Activated T-cell treated with anti-CD3 and anti-CD28 coated beads, Interleukin-2, amount 50 U/mL, for 1 hour (primary cell): ENCODE data around the gene UNC5CL.
"Not testable (repeated sequence)": the region's sequence is repeated elsewhere in the genome, so short reads cannot be mapped to it uniquely, and the experiment has no call there.

ENCODE experiments used
- DNase-seq: peaks from one replicate; pipeline ENCODE4 v3.0.0-alpha.2; 2020

Gene UNC5CL

DNA sequence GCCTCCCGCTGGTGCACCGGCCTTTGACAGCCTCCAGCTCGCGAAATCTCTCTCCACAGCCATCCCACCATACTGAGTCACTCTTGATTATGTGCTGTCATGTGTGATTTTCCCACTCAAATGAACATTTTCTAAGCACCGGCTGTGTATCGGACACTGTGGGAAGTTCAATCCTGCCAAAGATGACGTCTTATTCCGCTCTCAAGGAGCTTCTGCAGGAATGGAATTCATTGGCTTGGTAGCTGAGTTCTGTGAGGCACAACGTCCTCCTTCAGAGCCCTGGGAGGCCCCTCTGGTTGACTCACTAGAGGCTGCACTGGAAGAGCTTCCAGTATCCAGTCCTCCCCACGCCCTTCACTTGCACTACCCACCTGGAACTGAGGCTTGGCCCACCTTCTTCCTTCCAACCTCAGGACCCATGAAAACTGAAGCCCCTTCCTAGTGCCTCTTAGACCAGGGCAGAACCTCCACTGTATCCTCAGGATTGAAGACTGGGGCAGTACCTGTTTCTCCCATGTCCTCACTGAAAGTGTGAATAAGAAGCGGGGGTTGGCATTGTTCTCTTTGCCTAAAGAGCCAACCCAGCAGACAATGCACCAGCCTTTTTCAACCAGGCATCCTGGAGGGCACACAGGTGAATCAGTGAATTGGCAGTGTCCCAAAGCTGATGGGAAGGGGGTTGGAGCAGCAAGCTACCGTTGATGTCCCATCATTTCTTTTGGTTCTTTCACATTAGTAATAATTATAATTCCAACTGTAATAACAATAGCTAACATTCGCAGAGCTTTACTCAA lies 1.7 kb downstream of the UNC5CL start:
- no peak for DNase-seq

GRCh38 chr6:41036601-41037000 lies 2.4 kb downstream of the UNC5CL start:
- no peak for DNase-seq

DNA sequence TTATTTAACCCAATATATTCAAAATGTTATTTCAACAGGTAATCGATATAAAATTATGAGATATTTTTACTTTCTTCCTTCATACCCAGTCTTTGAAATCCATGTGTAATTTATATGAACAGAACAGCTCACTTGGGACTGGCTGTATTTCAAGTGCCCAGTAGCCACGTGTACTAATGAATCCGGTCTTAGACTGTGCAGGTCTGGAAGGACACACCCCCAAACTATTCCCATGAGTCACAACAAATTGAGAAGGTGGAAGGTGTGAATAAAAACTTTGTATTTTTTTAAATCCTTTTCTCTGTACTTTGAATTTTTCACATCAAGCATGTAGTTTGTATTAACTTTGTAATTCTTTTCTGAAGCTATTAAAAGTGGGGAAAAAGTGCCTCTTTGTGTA lies 2.8 kb downstream of the UNC5CL start:
- no peak for DNase-seq

GRCh38 chr6:41033776-41034175 lies 5.2 kb downstream of the UNC5CL start:
- DNase-seq, result no peak

DNA sequence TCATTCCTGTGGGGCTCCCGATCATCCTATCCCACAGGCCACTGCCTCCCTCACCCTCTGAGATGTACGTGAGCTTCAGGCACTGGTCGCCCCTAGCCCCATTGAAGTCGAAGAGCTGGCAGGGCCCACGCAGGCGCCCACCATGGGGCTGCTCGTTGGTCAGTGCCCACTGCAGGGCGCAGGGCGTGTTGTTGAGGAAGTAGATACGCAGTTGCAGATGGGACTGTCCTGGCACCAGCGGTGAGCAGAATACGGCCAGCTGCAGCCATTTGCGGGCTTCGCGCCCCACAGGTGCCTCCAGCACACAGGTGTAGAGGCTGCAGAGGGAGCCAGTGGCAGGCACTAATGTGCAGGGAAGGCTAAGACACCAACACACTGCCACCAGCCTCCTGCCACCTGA lies 6.2 kb downstream of the UNC5CL start:
- no peak for DNase-seq

DNA sequence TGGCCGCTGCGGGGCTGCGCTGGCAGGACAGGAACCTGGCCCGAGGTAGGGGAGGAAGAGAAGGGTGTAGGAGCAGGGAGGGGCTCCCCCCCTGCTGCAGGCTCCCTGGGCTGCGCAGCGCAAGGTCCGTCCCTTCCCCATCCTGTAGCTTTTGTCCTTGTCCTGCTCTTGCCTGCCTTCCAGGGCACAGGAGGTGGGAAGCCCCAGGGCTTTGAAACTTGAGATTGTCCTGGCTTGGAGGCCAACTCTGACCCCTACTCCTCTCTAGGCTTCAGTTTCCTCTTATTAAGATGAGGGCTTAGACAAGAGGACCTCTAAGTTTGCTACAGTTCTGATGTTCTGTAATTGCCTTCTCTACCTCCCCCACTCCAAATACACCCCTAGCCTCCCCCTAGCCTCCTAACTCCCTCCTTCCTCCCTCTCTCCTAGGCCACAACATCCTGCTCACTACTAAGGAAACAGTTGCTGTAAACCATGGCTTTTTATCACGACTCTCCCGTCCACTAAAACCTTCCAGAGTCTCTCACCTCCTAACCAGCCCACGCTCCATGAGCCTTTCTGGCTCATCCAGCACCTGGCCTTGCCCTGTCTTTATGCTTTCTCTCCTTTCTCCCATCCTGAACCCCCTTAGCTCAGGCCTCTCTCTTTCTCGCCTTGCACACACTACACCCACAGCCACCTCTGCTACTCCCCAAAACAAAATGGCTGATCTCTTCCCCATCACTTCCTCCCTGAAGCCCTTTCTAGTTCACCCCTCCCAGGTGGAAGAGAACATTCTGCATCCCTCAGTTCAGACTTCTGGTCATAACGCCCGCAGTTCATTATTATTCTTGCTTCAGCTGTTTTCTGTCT lies 10.2 kb downstream of the UNC5CL start:
- no peak for DNase-seq

GRCh38 chr6:41027799-41028560 lies 11.0 kb downstream of the UNC5CL start:
- peak; percentile 83 for DNase-seq

GRCh38 chr6:41027241-41027640 lies 11.8 kb downstream of the UNC5CL start:
- DNase-seq, result no peak

- DNase-seq, result no peak
Observed at GRCh38 chr6:41025966-41026530, 13.0 kb downstream of the UNC5CL start.

DNA sequence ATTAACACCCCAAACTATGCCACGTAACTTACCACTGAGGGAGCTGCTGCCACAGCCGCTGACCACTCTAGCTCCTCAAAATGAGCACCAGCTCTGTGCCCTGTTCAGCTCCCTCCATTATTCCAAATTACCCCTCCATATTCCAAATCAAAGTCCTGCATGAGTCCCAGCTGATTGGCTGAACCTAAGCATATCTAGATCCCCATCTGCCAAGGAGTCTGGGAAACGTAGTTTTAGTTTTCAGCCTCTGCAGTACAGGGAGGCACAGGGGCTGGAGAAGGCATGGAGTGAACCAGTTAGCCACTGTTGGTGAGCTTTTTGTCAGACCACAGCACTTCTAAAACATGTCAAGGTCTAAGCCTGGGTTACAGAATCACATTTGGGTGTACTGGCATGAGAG lies 15.9 kb downstream of the UNC5CL start:
- no peak for DNase-seq

DNA sequence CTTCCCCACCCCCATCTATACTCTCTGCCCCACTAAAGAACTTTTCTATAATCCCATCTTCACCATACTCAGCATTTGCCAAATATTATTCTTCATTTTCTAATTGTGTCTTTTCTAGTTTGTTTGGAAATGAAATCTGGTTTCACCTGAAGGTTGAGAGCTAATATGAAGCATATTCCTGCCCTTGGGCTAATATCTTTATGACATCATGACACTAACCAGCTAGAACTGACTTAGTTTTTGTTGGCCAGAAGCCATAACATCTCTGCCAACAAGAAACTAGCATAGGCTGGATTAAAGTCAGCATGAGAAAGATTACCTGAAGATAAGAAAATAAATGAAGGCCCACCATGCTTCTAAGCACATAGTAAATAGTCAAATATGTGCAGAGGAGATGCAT lies 16.7 kb downstream of the UNC5CL start:
- no peak for DNase-seq

DNA sequence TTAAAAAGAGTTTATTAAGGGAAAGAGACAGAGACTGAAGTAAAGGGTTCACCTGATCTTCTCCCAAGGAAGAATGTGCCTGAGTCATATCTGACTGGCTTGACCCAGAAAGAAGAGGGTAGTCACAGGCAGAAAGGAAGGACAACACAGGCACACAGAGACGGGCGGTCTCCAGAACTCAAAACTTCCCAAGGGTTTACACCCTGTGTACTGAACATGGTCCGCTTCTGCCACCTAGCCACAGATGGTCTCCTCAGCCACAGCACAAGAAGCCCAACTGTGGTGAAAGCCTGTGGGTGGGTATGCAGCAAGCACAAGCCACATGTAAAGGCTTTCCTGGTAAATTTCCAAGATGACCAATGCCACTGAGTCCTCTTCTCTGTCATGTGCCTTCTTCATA lies 17.2 kb downstream of the UNC5CL start:
- DNase-seq, result no peak

GRCh38 chr6:41017663-41018062 lies 21.4 kb downstream of the UNC5CL start:
- no peak for DNase-seq

GRCh38 chr6:41015860-41016259 lies 23.2 kb downstream of the UNC5CL start:
- not testable (repeated sequence) for DNase-seq

- DNase-seq, result no peak
Observed at GRCh38 chr6:41014780-41015179, 24.2 kb downstream of the UNC5CL start.

GRCh38 chr6:41013466-41014153 lies 25.4 kb downstream of the UNC5CL start:
- DNase-seq, result no peak

DNA sequence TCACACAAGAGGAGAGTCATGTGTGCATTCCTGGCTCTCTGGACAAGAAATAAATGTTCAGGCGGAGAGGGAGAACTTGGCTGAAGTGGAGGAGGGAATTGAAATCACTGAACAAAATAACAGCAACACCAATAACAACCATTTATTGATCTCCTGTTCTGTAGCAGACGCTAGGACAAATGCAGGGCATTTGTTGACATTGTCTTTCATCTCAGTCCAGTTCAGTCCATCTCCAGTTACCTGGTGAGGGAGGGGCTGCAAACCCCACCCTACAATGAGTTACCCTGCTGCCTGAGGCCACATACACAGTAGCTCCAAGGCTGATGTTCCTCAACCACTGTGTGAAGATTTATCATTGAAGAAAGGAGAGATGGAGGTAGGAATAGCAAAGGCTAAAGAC lies 27.3 kb downstream of the UNC5CL start:
- no peak for DNase-seq

DNA sequence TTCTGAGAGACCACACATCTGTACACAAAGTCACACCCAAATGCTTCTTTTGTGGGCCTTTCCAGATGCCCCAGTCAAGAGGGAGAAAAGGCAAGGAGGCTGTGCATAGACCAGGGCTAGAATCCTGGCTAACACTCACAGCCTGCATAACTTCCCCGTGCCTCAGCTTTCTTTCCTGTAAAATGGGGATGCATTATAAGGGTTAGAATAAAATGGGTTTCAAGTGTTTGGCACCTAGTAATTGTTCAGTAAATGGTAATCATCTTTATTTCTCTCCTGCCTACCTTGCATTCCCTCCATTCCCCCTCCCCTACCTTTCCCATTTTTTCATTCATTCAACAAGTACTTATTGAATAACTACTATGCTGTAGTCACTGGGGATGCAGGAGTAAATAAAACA lies 29.4 kb downstream of the UNC5CL start:
- DNase-seq, result no peak

DNA sequence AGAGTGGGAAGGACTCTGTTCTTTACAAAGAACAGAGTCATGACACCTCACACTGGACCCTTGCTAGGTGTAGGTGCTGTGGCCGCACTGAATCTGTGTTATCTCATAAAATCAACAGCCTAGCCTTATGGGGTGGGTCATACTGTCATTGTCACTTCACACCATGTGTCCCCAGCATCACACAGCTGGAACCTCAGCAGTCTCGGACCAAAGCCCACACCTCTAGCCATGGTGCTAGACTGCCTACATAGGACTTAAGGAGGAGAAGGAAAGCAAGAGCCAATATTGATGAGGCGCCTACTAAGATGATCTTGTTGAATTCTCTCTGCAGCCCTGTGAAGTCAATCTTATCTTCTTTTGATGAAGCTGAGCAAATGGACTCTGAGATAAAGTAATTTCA lies 31.0 kb downstream of the UNC5CL start:
- no peak for DNase-seq

- DNase-seq, result not testable (repeated sequence)
Observed at GRCh38 chr6:41006980-41007379, 32.0 kb downstream of the UNC5CL start.

DNA sequence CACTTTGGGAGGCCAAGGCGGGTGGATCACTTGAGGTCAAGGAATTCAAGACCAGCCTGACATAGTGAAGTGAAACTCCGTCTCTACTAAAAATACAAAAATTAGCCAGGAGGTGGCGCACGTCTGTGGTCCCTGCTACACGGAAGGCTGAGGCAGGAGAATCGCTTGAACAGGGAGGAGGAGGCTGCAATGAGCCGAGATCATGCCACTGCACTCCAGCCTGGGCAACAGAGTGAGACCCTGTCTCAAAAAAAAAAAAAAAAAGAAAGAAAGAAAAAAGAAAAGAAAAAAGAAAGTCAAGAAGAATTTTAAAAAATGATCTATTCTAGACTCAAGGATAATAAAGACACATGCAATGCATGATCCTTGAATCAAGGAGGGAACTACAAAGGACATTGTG lies 32.8 kb downstream of the UNC5CL start:
- peak; percentile 37 for DNase-seq

DNA sequence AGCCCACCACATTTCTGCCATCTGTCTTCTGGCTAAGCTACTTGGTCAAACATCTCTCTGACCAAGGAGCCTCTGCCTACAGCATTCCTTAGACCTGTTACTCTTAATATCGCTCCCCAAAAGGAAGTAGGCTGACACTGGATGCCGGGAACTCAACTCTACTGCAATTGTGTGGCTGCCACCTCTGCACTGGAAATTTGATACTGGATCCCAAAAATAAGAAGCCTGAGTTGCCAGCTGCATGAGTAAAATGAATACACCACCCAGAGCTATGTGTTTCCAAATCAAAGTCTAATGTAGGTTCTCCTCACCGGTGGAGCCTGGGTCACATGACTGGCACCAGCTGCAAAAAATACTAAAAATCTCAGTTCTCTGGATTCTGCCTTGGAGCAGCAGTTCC lies 36.9 kb downstream of the UNC5CL start:
- DNase-seq, result no peak

DNA sequence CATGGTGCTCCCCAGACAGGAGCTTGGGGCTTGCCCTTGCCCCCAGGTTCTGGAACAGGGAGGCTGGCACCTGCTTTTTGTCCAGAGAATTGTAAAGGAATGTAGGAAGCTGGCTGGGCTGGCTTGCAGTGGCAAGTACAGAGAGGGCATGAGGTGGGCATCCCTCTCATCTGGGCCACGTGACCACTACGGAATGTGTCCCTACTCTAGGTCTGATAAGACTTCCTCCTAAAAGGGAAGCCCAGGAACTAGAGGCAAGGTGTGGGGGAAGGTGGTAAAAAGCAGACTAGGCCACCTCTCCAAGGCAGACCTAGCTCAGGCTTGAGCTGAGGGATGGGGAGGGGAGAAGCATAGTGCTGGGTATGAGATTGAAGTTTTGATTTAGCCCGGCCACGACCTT lies 38.8 kb downstream of the UNC5CL start:
- no peak for DNase-seq
